Measurements from ENCODE around the gene CDC42EP1.

GRCh38 chr22:37618072-37618656, 57.9 kb downstream of the CDC42EP1 start:
- TF ChIP-seq CTCF (conservative IDR thresholded peaks at IDR 0.05; ENCODE audit: low read length) (no peak), EZH2phosphoT487 (IDR thresholded peaks at IDR 0.05; ENCODE audit: borderline replicate concordance) (no peak)
